CD4-positive, alpha-beta T cell treated with Interleukin-4 for 1 hour (primary cell): ENCODE results near the gene DHODH.
"Not testable (repeated sequence)": the region's sequence is repeated elsewhere in the genome, so short reads cannot be mapped to it uniquely, and the experiment has no call there.

Source experiments
- DNase-seq, 2 donors: peaks; one replicate each; pipeline ENCODE4 v3.0.0-alpha.2; 2020 to 2022

Gene DHODH

DNA sequence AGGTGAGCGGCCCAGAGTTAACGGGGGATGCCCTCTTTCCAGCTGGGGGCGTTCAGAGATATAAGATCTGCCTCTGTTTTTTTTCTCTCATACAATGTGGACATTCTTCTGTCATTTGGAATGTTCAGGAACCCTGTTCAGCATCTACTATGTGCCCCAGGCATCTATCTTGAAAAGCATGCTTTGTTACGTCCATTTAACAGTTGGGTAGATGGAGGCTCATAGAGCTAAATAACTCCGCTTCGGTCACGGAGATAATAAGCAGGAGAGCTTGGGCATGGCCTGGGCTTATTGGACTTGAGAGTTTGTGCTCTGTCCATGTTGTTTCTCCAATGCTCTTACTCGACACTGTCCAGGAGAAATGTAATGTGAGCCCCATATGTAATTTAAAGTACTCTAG, 6.1 kb downstream of the DHODH start:
- DNase-seq = no peak

DNA sequence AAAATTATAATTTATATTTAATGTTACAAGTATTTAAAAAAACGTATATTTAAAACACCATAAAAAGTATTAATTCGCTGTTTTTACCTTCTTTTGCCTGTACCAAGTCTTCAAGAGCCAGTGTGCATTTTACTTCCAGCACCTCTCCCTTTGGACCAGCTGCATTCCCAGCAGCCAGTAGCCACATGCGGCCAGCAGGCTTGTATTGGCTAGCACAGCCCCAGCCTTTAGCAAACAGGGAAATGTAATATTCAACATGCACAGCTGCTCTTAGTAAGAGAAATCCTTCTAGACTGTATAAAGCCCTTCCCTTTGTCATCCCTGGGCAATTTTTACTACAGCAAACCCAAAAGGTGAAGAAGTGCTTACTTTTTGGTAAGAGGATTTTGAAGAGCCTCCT, 6.6 kb downstream of the DHODH start:
- DNase-seq = no peak

DNA sequence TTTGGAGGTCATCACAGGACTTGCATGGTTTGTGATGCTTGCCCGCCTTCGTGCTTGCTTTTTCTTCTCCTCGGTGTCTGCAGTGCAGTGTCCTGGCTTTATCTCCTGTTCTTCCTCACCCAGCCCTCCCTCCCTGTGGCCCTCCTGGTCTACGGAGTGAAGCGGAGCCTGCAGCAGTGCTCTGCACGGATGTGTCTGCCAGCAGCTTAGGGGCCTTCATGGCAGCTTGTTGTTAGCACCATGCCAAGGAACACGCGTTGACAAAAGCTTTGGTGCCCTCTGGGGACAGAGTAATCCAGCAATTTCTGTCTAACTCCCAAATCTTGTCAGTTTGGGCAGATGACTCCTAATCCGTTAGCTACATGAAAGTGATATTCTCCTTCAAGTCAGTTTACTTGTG, 9.9 kb downstream of the DHODH start:
- no peak for DNase-seq

DNA sequence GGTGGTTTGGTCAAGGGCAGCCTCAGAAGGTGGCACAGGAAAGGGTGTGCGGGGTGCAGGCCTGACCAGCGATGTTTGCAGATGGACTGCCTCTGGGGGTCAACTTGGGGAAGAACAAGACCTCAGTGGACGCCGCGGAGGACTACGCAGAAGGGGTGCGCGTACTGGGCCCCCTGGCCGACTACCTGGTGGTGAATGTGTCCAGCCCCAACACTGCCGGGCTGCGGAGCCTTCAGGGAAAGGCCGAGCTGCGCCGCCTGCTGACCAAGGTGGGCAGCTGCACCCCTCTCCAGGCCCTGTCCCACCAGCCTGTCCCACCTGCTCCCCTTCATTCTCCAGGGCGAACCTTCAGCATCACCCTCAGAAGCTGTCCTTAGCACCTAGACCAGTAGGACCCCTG, 12.5 kb downstream of the DHODH start:
- DNase-seq = no peak

DNA sequence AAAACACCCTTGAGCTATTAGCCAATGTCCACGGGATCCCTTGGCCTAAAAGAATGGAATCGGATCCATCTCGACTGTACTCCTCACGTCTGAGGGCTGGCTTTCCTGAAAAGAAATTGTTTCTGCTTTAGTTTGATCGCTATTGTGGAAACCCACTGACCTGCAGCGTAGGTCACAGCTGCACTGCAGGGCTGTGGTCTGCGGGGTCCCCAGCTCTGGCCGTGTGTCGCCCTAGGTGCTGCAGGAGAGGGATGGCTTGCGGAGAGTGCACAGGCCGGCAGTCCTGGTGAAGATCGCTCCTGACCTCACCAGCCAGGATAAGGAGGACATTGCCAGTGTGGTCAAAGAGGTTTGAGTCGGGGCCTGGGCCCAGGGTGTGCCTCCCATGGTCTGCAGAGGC, 13.6 kb downstream of the DHODH start:
- DNase-seq = no peak

DNA sequence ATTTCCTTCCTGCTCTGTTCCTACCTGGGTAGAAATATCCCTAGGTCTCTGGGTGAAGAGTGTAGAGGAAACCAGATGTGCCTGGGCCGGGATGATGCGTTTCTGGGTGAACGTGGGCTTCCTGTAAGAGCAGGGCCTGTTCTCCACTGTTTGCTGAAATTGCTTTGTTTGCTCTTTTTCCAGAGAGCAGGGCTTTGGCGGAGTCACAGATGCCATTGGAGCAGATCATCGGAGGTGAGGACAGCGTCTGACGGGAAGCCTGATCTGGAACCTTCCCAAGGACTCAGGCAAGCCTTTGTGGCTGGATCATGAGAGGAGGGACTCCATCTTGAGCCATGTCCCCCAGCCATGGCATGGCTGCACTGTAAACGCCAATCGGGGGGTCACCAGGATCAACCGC, 15.4 kb downstream of the DHODH start:
- DNase-seq = no peak

DNA sequence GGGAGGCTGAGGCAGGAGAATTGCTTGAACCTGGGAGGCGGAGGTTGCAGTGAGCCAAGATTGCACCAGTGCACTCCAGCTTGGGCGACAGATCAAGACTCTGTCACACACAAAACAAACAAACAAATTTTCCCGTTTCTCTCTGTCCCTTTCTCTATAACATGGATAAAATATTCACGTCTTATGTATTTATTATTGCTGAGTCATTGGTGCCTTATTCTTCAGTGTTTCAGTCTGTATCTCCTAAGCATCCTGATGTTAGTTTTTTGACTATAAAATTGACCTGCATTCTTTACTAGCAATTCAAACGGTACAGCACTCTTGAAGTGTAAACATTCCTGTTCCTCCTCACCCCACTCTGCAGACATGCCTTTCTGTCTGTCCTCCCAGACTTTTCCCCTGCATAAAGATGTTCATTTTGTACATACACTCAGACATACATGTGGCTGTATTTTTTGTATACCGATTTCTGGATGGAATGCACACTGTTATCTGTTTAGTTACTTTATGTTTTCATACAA, 16.4 kb downstream of the DHODH start:
- DNase-seq = no peak

DNA sequence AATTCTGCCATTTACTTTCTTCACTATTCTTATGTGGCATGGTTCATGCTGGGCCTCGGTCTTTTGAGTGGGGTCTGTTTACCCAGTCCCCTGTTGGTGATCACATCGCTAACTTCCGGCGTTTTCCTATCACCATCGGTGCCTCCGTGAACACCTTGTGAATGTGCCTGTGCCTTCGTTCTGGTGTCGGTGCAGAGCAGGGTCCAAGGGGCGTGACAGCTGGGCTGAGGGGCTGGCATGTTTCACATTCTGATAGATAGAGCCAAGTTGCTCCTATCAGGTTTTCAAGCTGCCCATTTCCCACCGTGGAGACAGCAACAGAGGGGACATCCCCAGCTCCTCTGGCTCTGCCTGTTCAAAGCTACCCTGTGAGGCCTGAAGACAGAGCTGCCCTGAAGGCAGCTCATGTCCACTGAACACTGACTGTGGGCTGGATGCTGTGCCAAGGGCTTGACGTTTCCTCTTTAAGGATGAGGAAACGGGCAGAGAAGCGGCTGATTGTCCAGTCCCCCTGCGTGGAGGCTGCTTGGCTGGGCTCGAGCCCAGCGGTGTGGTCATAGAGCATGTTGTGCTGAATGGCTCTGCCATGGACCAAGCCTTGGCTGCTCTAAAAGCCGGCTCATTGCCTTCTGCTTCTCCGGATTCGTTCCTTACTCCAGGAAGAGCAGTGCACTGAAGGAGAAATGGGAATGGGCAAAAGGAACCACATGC, 17.0 kb downstream of the DHODH start:
- DNase-seq = no peak

DNA sequence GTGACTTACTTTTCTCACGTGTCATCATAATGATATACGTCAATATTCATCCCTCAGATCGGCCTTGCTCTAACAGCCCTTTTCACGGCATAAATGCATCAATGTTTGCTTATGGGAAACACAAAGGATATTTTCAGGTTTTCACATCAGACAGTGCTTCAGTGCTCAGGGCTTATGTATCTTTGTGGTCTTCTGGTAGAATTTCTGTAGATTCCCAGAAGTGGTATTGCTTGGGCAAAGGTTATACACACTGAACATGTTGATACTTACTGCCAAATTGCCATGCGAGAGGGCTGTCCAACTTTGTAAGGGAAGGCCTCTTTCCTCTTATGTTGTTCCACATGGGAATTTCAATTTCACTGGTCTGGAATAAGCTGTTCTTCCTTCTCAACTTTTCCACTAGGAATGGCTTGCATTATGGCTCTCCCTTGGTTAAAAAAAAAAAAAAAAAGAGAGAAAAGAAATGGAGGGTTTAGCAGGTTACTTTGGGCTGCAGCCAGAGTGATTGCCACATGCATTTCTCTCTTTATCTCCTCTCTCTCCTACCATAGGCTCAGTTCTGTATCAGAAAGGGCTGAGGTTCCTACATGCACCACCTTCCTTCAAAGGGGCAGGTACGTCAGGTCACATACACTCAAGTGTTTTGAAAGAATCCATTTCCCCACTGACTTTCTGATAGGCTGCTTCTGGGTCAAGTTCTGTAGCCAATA, 19.3 kb downstream of the DHODH start:
- DNase-seq = no peak

DNA sequence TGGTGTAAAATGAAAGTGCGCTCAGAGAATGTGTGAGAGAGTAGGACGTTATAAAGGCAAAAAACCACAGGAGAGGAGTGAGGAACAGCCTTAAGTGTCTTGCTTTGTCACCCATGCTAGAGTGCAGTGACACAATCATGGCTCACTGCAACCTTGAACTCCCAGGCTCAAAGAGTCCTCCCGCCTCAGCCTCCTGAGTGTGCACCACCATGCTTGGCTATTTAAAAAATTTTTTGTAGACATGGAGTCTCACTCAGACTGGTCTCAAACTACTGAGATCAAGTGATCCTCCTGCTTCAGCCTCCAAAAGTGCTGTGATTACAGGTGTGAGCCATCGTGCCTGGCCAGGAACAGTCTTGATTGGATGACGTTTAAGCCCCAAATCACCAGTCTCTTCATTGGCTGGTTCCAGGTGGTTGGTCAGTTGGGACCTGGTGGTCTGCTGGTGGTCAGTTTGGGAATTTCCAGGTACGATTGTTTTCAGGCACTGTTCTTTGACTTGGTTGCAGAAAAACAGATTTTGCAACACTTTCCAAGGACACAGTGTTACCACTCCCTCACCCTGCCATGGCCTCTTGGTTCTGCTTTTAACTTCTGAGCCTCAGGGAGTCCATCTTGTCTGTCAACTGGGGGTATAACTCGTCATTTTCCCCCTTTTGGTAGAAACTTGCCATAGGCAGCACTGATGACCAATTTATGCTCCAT, 21.2 kb downstream of the DHODH start:
- DNase-seq = no peak

DNA sequence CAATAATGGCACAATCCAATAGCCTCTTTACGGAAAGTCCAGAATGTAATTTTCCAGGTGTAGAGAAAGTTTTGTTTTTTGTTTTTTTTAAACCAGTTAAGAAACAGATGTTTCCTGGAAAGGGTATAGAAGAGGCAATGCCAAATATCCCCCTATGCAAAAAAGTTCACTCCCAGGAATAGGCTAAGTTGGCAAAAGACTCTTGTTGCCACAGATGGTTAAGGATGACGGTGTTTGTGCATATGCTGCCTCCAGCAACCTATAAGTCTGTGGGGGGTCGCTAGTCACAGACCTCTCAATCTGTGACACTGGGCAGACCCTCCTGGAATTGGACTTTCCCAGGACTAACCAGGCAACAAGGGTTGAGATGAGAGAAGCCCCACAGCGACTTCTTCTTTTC, 24.9 kb downstream of the DHODH start:
- no peak for DNase-seq

DNA sequence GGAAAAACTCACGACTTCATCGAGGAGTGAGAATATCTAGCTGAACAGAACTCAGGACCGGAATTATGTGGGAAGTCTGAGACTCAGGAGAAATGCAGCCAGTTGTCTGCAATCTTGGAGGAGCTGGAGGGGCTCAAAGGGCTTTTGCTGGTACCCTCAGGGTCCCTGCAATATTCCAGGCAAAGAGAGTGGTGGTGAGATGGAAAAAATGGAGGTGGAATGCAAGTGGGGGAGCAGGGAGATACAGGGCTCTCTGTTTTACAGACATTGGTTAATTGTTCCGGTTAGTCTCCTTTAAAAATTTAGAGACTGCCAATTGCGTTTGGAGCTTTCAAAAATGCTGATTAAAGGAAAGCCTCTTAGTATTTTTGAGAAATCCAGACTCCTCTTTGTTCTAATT, 27.6 kb downstream of the DHODH start:
- no peak for DNase-seq

DNA sequence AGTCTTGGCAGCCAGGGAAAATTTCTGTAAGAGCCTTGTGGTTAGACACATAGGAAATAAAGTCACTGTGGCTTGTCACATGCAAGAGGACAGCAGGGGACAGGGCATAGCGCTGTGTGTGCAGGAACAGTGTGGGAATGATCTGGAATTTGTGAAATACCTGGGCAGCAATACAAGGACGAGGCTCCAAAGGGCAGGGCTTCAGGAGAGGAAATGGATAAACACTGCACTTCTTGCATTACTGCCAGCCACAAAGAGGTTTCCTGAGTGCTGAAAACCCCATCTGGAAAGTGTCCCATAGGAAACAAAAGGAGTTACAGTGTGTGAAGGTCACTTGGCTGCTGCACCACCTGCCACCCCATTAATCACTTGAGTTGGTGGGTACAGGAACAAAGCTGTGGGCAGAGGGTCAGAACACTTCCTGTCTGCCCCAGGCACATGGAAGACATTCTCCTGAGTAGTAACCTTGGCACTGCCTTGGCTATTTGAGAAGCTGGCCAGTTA, 33.7 kb downstream of the DHODH start:
- DNase-seq = no peak

DNA sequence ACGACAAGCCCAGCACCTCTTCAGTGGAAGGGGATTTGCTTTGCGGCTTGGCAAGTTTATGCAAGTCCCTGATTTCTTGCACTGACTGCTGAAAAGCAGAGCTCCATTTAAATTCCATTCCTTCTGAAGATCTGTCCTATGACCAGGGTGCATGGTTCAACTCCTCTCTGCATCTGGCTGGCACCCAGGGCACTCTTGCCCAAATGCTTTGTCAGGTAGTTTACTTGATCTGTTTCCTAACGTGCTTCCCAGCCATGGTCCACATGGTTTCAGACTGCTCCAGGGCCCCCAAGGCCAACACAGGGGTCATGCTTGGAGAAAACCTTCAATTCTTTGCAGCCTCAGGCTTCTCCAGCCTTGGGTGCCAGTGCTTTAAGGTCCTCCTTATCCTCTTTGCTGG, 34.5 kb downstream of the DHODH start:
- DNase-seq = no peak

DNA sequence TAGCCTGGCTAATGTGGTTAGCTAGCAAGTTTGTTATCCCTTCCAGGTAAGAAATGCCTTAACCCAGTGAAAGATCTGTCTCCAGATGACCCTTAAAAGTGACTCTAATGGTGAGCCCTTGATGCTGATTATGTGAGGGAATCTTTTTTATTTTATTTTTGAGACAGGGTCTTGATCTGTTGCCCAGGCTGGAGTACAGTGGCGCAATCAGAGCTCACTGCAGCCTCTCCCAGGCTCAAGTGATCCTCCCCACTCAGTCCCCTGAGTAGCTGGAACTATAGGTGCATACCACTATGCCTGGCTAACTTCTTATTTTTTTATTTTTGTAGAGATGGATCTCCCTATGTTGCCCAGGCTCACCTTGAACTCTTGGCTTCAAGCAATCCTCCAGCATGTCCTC, 35.0 kb downstream of the DHODH start:
- no peak for DNase-seq

DNA sequence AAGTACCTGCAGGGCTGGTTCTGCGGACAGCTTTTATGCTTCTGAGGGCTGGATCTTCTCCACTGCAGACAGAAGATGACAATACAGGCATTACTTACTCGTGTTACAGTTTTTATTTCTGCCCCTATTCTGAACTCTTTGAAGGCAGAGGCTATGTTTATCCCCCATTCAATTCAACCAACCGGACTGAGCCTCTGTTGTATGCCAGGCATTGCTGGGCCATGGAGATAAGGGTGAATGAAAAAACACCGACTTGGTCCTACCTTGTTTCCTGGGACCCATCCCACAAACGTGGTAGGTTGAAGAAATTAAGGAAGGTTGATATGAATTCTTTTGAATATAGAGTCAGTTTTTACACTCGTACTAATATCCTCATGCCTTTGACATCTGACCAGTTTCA, 35.8 kb downstream of the DHODH start:
- DNase-seq = no peak

DNA sequence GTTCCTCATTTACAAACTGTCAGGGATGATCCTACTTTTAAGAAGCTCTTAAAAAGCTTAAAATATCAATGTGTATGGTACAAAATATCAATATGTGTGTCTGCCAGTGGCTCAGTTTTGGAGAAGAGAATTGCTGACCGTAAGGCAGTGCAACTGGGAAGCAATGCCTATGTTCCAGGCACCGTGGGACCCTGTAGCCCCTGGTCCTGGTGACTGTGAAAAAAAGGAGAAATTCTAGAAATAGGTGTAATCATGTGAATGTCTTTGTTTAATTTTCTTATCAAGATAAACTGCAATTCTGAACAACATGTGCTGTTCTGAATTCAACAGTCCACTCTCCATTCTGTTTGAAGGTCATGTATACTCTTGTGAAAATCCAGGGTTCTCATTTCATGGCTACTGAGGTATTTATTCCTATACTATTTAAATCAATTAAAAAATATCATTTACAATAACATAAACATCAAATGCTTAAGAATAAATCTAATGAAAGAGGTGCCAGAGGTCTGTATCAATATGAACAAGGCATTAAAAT, 36.3 kb downstream of the DHODH start:
- DNase-seq = no peak

DNA sequence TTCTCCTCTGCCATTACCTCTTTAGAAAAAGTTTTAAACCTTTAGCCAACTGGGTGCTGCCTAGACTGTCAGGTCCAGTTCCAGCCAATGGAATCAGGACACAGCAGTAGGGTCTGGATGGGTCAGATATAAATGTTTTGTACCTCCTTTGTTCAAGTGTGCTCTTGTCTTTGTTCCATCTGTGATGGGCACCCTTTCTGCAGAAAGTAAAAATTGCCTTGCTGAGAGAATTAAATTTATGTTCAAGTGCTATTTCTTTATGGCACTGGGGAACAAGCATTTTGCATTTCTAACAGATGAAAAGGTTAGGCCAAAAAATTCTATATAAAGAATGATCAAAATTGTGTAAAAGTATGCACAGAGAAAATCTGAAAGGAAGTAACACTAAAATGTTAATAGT, 40.6 kb downstream of the DHODH start:
- DNase-seq = no peak

DNA sequence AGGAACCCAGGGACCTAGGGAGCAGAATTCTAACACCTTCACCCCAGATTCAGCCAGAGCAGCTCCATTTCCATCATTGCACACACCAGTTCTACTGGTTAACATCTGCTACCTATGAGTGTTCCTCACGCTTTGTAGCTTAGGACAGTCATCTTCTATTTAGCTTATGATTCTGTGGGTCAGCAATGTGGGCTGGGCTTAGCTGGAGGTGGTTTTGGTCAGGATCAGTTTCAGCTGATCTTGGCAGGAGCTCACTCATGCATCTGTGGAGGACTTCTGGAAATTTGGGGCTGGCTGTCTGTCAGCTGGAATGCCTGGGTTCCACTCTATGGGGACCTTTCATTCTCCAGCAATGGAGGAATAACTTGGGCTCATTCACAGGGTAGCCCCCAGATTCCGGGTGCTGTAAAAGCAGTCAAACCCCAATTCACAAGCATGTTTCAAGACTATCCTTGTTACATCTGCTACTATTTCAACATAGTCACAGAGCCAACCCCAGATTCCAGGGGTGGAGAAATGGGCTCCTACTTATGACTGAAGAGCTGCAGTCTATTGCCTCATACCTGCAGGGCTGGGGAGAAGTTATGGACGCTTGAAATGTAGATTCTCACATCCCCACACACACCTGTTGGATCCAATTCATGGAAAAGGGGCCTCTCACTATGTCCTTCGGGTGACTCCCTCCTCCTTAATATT, 42.4 kb downstream of the DHODH start:
- no peak for DNase-seq

DNA sequence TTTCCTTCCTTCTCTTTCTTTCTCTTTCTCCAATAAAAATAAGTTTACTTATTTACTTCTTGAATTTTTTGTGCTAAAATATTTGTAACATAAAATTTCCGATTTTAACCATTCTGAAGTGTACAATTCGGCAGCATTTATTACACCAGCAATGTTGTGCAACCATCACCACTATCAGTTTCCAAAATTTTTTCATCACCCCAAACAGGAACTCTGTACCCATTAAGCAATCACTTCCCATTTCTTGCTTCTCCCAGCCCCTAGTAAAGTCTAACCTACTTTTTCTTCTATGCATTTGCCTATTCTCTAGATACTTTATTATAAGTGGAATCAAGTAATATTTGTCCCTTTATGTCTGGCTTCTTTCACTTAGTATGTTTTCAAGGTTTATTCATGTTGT, 43.3 kb downstream of the DHODH start:
- DNase-seq = no peak

DNA sequence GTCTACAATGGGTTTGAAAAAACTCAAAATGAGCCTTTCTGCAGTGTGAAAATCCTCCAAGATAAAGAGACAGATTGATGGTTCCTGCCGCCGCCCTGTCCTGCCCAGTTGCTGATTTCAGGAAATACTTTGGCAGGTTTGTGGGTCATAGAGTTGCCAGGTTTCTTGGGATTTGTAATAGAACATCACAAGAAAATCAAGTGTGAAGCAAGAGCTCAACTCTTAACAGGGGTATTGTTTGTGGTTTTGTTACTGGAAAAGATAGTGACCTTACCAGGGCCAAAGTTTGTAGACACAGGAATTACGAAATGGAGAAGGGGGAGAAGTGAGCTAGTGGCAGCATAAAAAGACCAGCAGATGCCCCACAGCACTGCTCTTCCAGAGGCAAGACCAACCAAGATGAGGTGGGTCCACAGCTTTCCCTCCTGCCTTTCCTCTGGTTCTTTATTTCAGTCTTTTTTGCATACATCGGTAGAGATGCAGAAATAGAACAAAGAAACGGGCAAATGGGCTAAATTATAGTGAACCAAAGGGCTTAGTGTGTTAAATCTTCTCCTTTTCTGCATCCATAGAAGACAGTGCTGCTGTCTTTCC, 45.8 kb downstream of the DHODH start, which contains the start of gene HP:
HP (plus strand) TSS at position 252 of the 594 bp plus-strand sequence; CDS start at position 400, 148 bp downstream.
- DNase-seq = not testable (repeated sequence)

DNA sequence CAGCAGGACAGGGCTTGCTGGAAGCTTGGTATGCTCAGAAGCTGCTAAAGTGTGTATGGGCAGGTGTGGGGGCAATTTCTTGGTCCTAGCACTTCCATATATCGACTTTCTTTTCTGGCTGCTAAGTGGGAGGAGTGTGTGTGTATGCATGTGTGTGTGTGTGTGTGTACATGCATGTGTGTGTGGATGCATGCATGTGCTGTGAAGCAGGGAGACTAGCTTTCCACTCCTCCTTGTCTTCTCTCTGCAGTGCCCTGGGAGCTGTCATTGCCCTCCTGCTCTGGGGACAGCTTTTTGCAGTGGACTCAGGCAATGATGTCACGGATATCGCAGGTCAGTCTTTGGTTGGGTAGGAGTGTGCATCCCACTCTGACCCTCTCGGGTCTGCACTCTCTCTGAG, 47.4 kb downstream of the DHODH start:
- DNase-seq = no peak
